RWPE1 (cell line): Measurements from ENCODE around the gene INPP5K.
"Not testable (repeated sequence)": the region's sequence is repeated elsewhere in the genome, so short reads cannot be mapped to it uniquely, and the experiment has no call there.

ENCODE experiments used
- CTCF ChIA-PET: fragments of 350-600 bp; sonication (Branson Sonifier 250); formaldehyde crosslinking; extraction: SDS; loops from one replicate; lab custom pipeline; 2021; lab: Yijun Ruan, JAX
- POLR2A ChIA-PET: fragments of 400-600 bp; formaldehyde crosslinking; extraction: SDS; loops from one replicate; lab custom pipeline; 2020; ENCODE audit warnings: antibody characterized with exemption; ENCODE audit not compliant: low non-redundant PET; lab: Yijun Ruan, JAX
- DNase-seq: peaks from one replicate; pipeline ENCODE4 v3.0.0; 2012; ENCODE audit warnings: low spot score
- H3K27ac ChIP-seq: fragments of 450-650 bp; 2 replicates; pipeline ENCODE4 v1.5.1; 2017
- CTCF ChIP-seq: fragments of 450-650 bp; conservative IDR thresholded peaks from 2 replicates; pipeline ENCODE4 v1.5.1; 2017; ENCODE audit warnings: low read depth, mild to moderate bottlenecking

INPP5K gene

GRCh38 chr17:1516388-1517161 is at the start of gene INPP5K:
Gene INPP5K, minus strand, starts transcription at chr17:1516612. Its CDS starts 113 bp downstream, at chr17:1516499.
- DNase-seq, result peak; percentile 98
- ChIA-PET POLR2A (interaction anchor here (0.5 to 1.7 kb wide), 6 partner anchors 16 to 29 kb away, joined by 3 to 6 read pairs (median 4); no protein-coding TSS in a partner anchor), CTCF (interaction anchor here (0.5 to 2.4 kb wide), 6 partner anchors 21 to 257 kb away, joined by 3 to 16 read pairs (median 5); no protein-coding TSS in a partner anchor)
- TF ChIP-seq CTCF, result no peak
- peak within 1 kb of the TSS; percentile 93 for H3K27ac ChIP-seq

- TF ChIP-seq CTCF, result no peak
- ChIA-PET CTCF (interaction anchor here (1.0 kb wide), 1 partner anchor 9 kb away, joined by 3 read pairs; no protein-coding TSS in a partner anchor), POLR2A (no interaction called here)
- no peak for DNase-seq
- no peak overlapping the region; the same call in 1 of the 2 replicates for H3K27ac ChIP-seq
Observed at GRCh38 chr17:1565877-1566276, 49.5 kb upstream of the INPP5K start.

- ChIA-PET CTCF (interaction anchor here (1.1 kb wide), 1 partner anchor 10 kb away, joined by 6 read pairs; no protein-coding TSS in a partner anchor), POLR2A (interaction anchor here (0.7 kb wide), 1 partner anchor 10 kb away, joined by 3 read pairs; no protein-coding TSS in a partner anchor)
- DNase-seq, result no peak
- no peak overlapping the region for H3K27ac ChIP-seq
- no peak for TF ChIP-seq CTCF
Observed at GRCh38 chr17:1563786-1564613, 47.6 kb upstream of the INPP5K start.

GRCh38 chr17:1563471-1563785 is 47.0 kb upstream of the INPP5K start:
- POLR2A ChIA-PET, result not testable (repeated sequence)

GRCh38 chr17:1562176-1562643 is 45.8 kb upstream of the INPP5K start:
- TF ChIP-seq CTCF, result no peak
- DNase-seq, result peak; percentile 42
- ChIA-PET CTCF (interaction anchor here (0.6 to 1.7 kb wide), 3 partner anchors 12 to 67 kb away, joined by 5 to 7 read pairs (median 6); partner anchors contain the start of gene SLC43A2), POLR2A (no interaction called here)
- peak overlapping the region; percentile 79 for H3K27ac ChIP-seq

More at GRCh38 chr17:1563471-1563785, 47.0 kb upstream of the INPP5K start:
- CTCF ChIA-PET, result interaction anchor here (1.1 kb wide), 1 partner anchor 10 kb away, joined by 6 read pairs; no protein-coding TSS in a partner anchor
- not testable (repeated sequence) for H3K27ac ChIP-seq, DNase-seq

- ChIA-PET CTCF (interaction anchor here (1.6 to 1.7 kb wide), 2 partner anchors 13 to 67 kb away, joined by 6 to 7 read pairs; partner anchors contain the start of gene SLC43A2), POLR2A (no interaction called here)
- no peak for TF ChIP-seq CTCF
- peak overlapping the region; percentile 79 for H3K27ac ChIP-seq
- DNase-seq, result peak; percentile 44
Observed at GRCh38 chr17:1561420-1562175, 45.2 kb upstream of the INPP5K start.
